DOHH2 (cell line): ENCODE data around the gene DSTN.

ENCODE experiments used
- H3F3A ChIP-seq: fragments of 200-600 bp; sonication (generic), shearing (Covaris generic); 2 replicates; pipeline ENCODE4 v1.6.0; 2016; ENCODE audit warnings: antibody characterized with exemption, mild to moderate bottlenecking; ENCODE audit not compliant: control insufficient read depth, insufficient read depth
- H3K27ac ChIP-seq: fragments of 200-600 bp; sonication (generic); 2 replicates; pipeline ENCODE4 v1.5.1; 2014; ENCODE audit warnings: low read depth, mild to moderate bottlenecking, low read length, moderate library complexity
- H3K27me3 ChIP-seq: fragments of 200-600 bp; sonication (generic); 2 replicates; pipeline ENCODE4 v1.6.1; 2014; ENCODE audit warnings: mild to moderate bottlenecking, low read length, mixed read lengths; ENCODE audit not compliant: control insufficient read depth
- H3K36me3 ChIP-seq: fragments of 200-600 bp; sonication (generic); 2 replicates; pipeline ENCODE4 v1.6.1; 2014; ENCODE audit warnings: mild to moderate bottlenecking, low read length, moderate library complexity, mixed read lengths; ENCODE audit not compliant: control insufficient read depth
- H3K4me1 ChIP-seq: fragments of 200-600 bp; sonication (generic); 2 replicates; pipeline ENCODE4 v1.6.1; 2014; ENCODE audit warnings: mild to moderate bottlenecking, low read length, mixed read lengths; ENCODE audit not compliant: control insufficient read depth
- H3K4me2 ChIP-seq: fragments of 200-600 bp; sonication (generic); 2 replicates; pipeline ENCODE4 v1.6.0; 2014; ENCODE audit warnings: mild to moderate bottlenecking, low read length, moderate library complexity
- H3K4me3 ChIP-seq: fragments of 200-600 bp; sonication (generic); 2 replicates; pipeline ENCODE4 v1.5.1; 2014; ENCODE audit warnings: mild to moderate bottlenecking, low read length, mixed read lengths
- H3K79me2 ChIP-seq: fragments of 200-600 bp; sonication (generic); 2 replicates; pipeline ENCODE4 v1.6.1; 2014; ENCODE audit warnings: mild to moderate bottlenecking, low read length, mixed read lengths; ENCODE audit not compliant: control insufficient read depth
- H3K9me2 ChIP-seq: fragments of 200-600 bp; sonication (generic); replicated peaks from 2 replicates; pipeline ENCODE4 v1.6.1; 2014; ENCODE audit warnings: mild to moderate bottlenecking, low read length, mixed read lengths; ENCODE audit not compliant: control insufficient read depth
- H3K9me3 ChIP-seq: fragments of 200-600 bp; sonication (generic); 2 replicates; pipeline ENCODE4 v1.6.1; 2014; ENCODE audit warnings: antibody characterized with exemption, low read length, mixed read lengths; ENCODE audit not compliant: control insufficient read depth, insufficient read depth
- H4K20me1 ChIP-seq: fragments of 200-600 bp; sonication (generic); 2 replicates; pipeline ENCODE4 v1.6.0; 2014; ENCODE audit warnings: low read depth, mild to moderate bottlenecking, antibody characterized with exemption, low read length, moderate library complexity; ENCODE audit not compliant: control insufficient read depth, insufficient read depth
- CTCF ChIP-seq: fragments of 200-600 bp; sonication (generic); IDR thresholded peaks from one replicate; pipeline ENCODE4 v1.5.1; 2014; ENCODE audit warnings: antibody characterized with exemption, mild to moderate bottlenecking, low read depth, low read length; ENCODE audit not compliant: poor library complexity, severe bottlenecking
- EZH2phosphoT487 ChIP-seq: fragments of 200-600 bp; sonication (generic); IDR thresholded peaks from 2 replicates; pipeline ENCODE4 v1.6.1; 2017; ENCODE audit warnings: borderline replicate concordance, mild to moderate bottlenecking, antibody characterized with exemption, low read length, moderate library complexity, mixed read lengths

DSTN gene

GRCh38 chr20:17651760-17652388 lies 82.0 kb downstream of the DSTN start:
- Histone ChIP-seq H3K79me2 (peaks cover 5% of the 10 kb centered on the region; the same call in 1 of the 2 replicates), H3K36me3 (peaks cover 9% of the 10 kb centered on the region; the same call in 1 of the 2 replicates), H3K4me2 (no peak overlapping the region), H3K4me1 (peaks cover 58% of the 10 kb centered on the region), H3K27me3 (no peaks in the 10 kb centered on the region), H3K9me2 (no peaks in the 10 kb centered on the region), H3K9me3 (no peaks in the 10 kb centered on the region), H4K20me1 (no peaks in the 10 kb centered on the region), H3F3A (no peaks in the 10 kb centered on the region), H3K27ac (no peak overlapping the region), H3K4me3 (no peak overlapping the region)
- TF ChIP-seq EZH2phosphoT487, result no peak
- no peak for TF ChIP-seq CTCF

DNA sequence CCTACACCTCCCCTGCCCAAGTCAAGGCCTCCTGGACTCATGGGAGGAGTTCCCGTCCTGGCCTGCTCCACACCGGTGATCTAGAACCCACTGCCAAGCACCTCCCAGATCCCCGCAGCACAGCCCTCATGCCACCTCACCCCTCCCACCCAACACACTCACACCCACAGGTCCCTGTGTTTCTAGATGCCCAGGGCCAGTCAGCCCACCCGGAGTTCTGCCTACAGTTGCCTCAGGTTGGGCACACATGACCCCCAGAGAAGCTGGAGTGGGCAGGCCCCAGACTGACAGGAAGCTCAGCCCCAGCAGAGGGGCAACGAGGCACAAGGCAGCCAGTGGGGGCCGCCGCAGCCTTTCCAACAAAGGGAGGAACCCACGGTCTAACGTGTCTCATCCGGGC lies 82.5 kb downstream of the DSTN start:
- Histone ChIP-seq H3K27ac (no peak overlapping the region), H3K4me3 (no peak overlapping the region), H3F3A (no peaks in the 10 kb centered on the region), H4K20me1 (no peaks in the 10 kb centered on the region), H3K9me3 (no peaks in the 10 kb centered on the region), H3K4me2 (no peak overlapping the region), H3K27me3 (no peaks in the 10 kb centered on the region), H3K36me3 (peaks cover 9% of the 10 kb centered on the region; the same call in 1 of the 2 replicates), H3K4me1 (peaks cover 58% of the 10 kb centered on the region), H3K9me2 (no peaks in the 10 kb centered on the region), H3K79me2 (peaks cover 5% of the 10 kb centered on the region; the same call in 1 of the 2 replicates)
- no peak for TF ChIP-seq EZH2phosphoT487
- no peak for TF ChIP-seq CTCF

DNA sequence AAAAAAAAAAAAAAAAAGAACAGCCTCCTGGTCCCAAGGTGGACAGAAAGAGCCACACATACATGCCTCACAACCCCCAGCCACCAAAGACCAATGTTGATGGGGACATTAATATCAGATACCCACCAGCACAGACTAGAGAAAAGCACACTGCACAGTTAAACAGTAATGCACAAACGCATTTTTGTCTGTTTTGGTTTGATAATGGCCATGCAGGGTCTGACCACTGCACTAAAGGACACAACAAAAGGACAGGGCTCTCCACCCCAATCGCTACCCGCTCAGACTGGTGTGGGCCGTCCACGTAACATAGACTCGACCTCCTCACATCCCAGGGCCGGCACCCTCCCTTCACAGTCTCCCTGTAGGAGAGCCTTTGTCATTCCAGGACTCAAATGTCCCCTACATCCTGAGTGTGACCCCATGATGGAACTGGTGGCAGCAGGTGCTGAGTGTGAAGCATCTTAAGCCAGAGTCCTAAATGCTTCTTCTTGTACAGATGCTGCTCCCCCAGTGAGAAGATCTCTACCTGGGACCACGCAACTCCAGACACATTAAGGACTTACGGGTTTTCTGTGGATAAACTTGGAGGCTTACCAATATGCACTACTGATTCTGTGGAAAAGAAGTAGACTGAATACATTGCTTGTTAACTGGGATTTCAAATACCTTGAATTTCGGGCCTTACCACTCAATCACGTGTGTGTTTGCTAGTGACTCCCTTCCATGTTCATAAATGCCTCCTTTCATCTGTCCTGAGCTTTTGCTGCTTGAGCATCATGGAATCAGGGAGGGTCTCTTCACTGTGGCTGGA lies 84.2 kb downstream of the DSTN start:
- TF ChIP-seq CTCF (no peak), EZH2phosphoT487 (no peak)
- Histone ChIP-seq H3K9me3 (peaks cover 5% of the 10 kb centered on the region; the same call in 1 of the 2 replicates), H3K79me2 (peaks cover 5% of the 10 kb centered on the region; the same call in 1 of the 2 replicates), H3K4me3 (no peak overlapping the region), H3K36me3 (peaks cover 22% of the 10 kb centered on the region), H3K27me3 (no peaks in the 10 kb centered on the region), H3K27ac (no peak overlapping the region), H4K20me1 (no peaks in the 10 kb centered on the region), H3K4me2 (no peak overlapping the region), H3K4me1 (peaks cover 55% of the 10 kb centered on the region), H3K9me2 (no peaks in the 10 kb centered on the region), H3F3A (no peaks in the 10 kb centered on the region)
